Neutrophil (primary cell): ENCODE measurements around the gene HIF3A.

Source experiments
- H3K27ac ChIP-seq: fragments of 200-600 bp; sonication (generic); 2 replicates; pipeline ENCODE4 v1.5.1; 2016; ENCODE audit warnings: mild to moderate bottlenecking, moderate library complexity
- H3K27me3 ChIP-seq: fragments of 200-600 bp; sonication (generic); 2 replicates; pipeline ENCODE4 v1.6.0; 2016; ENCODE audit warnings: mild to moderate bottlenecking
- H3K36me3 ChIP-seq: fragments of 200-600 bp; sonication (generic); 2 replicates; pipeline ENCODE4 v1.5.1; 2017
- H3K4me1 ChIP-seq, 2 experiments: fragments of 200-600 bp in 1 of 2; sonication (generic) in 1 of 2; 1 replicate in 1 of 2; 2 replicates in 1 of 2; pipeline versions ENCODE4 v1.5.1 to v1.6.1; 2013 to 2016; ENCODE audit warnings: low read depth in 1 of 2, low read length in 1 of 2, mild to moderate bottlenecking in 1 of 2, moderate library complexity in 1 of 2; ENCODE audit not compliant: control insufficient read depth in 1 of 2, insufficient read depth in 1 of 2
- H3K4me3 ChIP-seq, 2 experiments: fragments of 200-600 bp in 1 of 2; sonication (generic) in 1 of 2; 1 replicate in 1 of 2; 2 replicates in 1 of 2; pipeline ENCODE4 v1.5.1; 2013 to 2016; ENCODE audit warnings: low read depth in 1 of 2, low read length in 1 of 2, mild to moderate bottlenecking in 1 of 2, moderate library complexity in 1 of 2
- H3K9me3 ChIP-seq: fragments of 200-600 bp; sonication (generic); 2 replicates; pipeline ENCODE4 v1.5.1; 2016
- CTCF ChIP-seq: fragments of 200-600 bp; sonication (generic); IDR thresholded peaks from 2 replicates; pipeline ENCODE4 v1.5.1; 2016; ENCODE audit warnings: antibody characterized with exemption

HIF3A gene

GRCh38 chr19:46353730-46354528 lies 57.1 kb downstream of the HIF3A start:
- H3K36me3 ChIP-seq = peaks cover 37% of the 10 kb centered on the region

GRCh38 chr19:46355234-46356148 lies 58.6 kb downstream of the HIF3A start:
- Histone ChIP-seq H3K27me3 (no peaks in the 10 kb centered on the region), H3K9me3 (no peaks in the 10 kb centered on the region), H3K36me3 (peaks cover 37% of the 10 kb centered on the region), H3K4me3 (no peak overlapping the region), H3K27ac (no peak overlapping the region), H3K4me1 (peaks cover 11 to 13% of the 10 kb centered on the region in 2 experiments)
- no peak for TF ChIP-seq CTCF

More at GRCh38 chr19:46353730-46354528, 57.1 kb downstream of the HIF3A start:
- Histone ChIP-seq H3K4me3 (no peak overlapping the region), H3K4me1 (peaks cover 19 to 22% of the 10 kb centered on the region in 2 experiments), H3K9me3 (no peaks in the 10 kb centered on the region), H3K27me3 (no peaks in the 10 kb centered on the region), H3K27ac (no peak overlapping the region)
- TF ChIP-seq CTCF = no peak

GRCh38 chr19:46356149-46357055 lies 59.6 kb downstream of the HIF3A start:
- TF ChIP-seq CTCF = no peak
- Histone ChIP-seq H3K9me3 (no peaks in the 10 kb centered on the region), H3K4me3 (no peak overlapping the region), H3K36me3 (peaks cover 37% of the 10 kb centered on the region), H3K27me3 (no peaks in the 10 kb centered on the region), H3K4me1 (peaks cover 2 to 4% of the 10 kb centered on the region in 2 experiments), H3K27ac (no peak overlapping the region)

- Histone ChIP-seq H3K4me1 (no peaks in the 10 kb centered on the region), H3K36me3 (peaks cover 37% of the 10 kb centered on the region), H3K4me3 (no peak overlapping the region)
Observed at GRCh38 chr19:46357846-46358583, 61.2 kb downstream of the HIF3A start.

More at GRCh38 chr19:46357846-46358583, 61.2 kb downstream of the HIF3A start:
- Histone ChIP-seq H3K27ac (no peak overlapping the region), H3K9me3 (no peaks in the 10 kb centered on the region), H3K27me3 (no peaks in the 10 kb centered on the region)
- TF ChIP-seq CTCF = no peak
